Measurements from ENCODE around the gene WEE1. TPM values are rescaled to one million over a fixed set of nuclear protein-coding genes. Genes with fewer than 3 reads are reported as not detected.
A peak's percentile ranks its signal among the peaks of the same experiment; 100 is the strongest.

Gene WEE1
- total RNA-seq (42.8 and 47.0 TPM in 2 replicates), polyA plus RNA-seq (12.4 and 19.2 TPM in 2 replicates), polyA minus RNA-seq (27.2 and 28.9 TPM in 2 replicates), Bru-seq, nascent RNA (percentile 96 among the genes with signal in this experiment), BruChase-seq, experiment 1, labeled RNA remaining after a 6-hour chase (percentile 66 among the genes with signal in this experiment), BruChase-seq, experiment 2, labeled RNA remaining after a 2-hour chase (percentile 90 among the genes with signal in this experiment)
- polyA plus RNA-seq (2011; cell fraction: cytosol; rRNA removed): 17.8 and 19.4 TPM in 2 replicates
- polyA plus RNA-seq (2011; cell fraction: nucleus; rRNA removed): 93.8 and 122 TPM in 2 replicates
- polyA plus RNA-seq (2012): 21.2 and 27.5 TPM in 2 replicates
- 34.8 TPM for polyA minus RNA-seq (2011; cell fraction: cytosol; rRNA and poly(A)+ RNA removed)
- 92.7 and 117 TPM in 2 replicates for polyA minus RNA-seq (2011; cell fraction: nucleus; rRNA and poly(A)+ RNA removed)
- long read RNA-seq, transcript WEE1-202 (11 exons, 2,799 nt): major isoform, 62 of 90 reads
- long read RNA-seq, partial matches to known transcripts: 11 of 90 reads
- long read RNA-seq, other reads (novel, unspliced or antisense): 15 of 90 reads

DNA sequence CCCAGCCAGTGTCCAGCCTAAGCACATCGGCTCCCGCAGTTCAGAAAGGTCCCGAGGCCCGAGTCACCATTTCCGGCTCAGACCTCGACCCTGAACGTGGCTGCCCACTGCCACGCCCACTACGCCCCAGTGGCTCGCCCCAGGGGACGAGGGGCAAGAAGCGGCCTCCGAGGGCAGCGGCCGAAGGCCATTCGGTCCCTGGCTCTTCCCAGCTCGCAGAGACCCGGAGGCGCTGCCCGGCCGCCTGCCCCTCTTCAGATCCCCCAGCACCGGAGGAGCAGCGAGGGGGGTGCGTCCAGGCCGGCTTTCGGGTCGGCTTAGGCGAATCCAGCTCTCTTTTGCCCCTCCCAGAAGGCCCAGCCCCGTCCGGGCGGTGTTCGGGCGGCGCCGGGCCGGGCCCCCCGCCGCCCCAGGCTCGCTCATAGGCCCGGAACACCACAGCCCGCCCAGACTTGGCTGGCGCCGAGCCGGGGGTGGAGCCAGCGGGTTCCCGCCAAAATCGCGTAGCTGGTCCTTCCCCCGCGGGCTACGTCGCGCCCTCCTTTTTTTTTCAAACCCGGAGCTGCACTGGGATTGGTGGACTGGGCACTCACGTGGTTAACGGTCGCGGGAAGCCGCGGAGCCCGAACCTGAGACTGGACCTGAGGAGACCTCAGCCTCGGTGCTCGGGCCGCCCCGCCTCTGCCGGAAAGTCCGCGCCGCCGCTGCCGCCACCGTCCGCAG lies at the start of gene WEE1:
Gene WEE1, plus strand, starts transcription at position 619 of the 723 bp plus-strand sequence. CDS start 264 bp downstream, outside the sequence.
- Histone ChIP-seq H3K4me2 (ENCODE audit: insufficient read depth, low read length) (peak within 1 kb of the TSS; percentile 100), H2AFZ (ENCODE audit: low read depth, low read length) (peak within 1 kb of the TSS; percentile 71), H3K9ac (replicated peaks; ENCODE audit: extremely low read depth, insufficient read depth, low read length) (peak within 1 kb of the TSS; percentile 97), H3K36me3 (ENCODE audit: control insufficient read depth in 2 of 2, extremely low read depth in 1 of 2, insufficient read depth in 2 of 2, low read length in 2 of 2) (peaks cover 0 to 17% of the 10 kb centered on the region in 2 experiments), H3K4me1 (ENCODE audit: control insufficient read depth, extremely low read depth, insufficient read depth, low read length) (peaks cover 34% of the 10 kb centered on the region), H3K27me3 (ENCODE audit: control insufficient read depth in 2 of 2, insufficient read depth in 2 of 2, low read length in 2 of 2) (no peaks in the 10 kb centered on the region), H3K9me3 (replicated peaks; ENCODE audit: control insufficient read depth, insufficient read depth, low read length) (no peaks in the 10 kb centered on the region), H4K20me1 (replicated peaks; ENCODE audit: control insufficient read depth, extremely low read depth, insufficient read depth, low read length) (no peaks in the 10 kb centered on the region), H3K79me2 (ENCODE audit: control insufficient read depth, insufficient read depth, low read length) (peaks cover 45% of the 10 kb centered on the region), H3K4me3 (replicated peaks in 1 of 3; ENCODE audit: insufficient read depth in 1 of 3, low read depth in 1 of 3, low read length in 3 of 3) (peak within 1 kb of the TSS; percentile 56 to 97 (median 63)), H3K9me1 (replicated peaks; ENCODE audit: control insufficient read depth, extremely low read depth, insufficient read depth, low read length) (no peaks in the 10 kb centered on the region), H3K27ac (ENCODE audit: insufficient read depth, low read depth, low read length) (peak within 1 kb of the TSS; percentile 83)
- no TSS peak for BruUV-seq (replicated peaks)
- ChIA-PET POLR2A (interaction anchor here (0.6 to 1.8 kb wide), 5 partner anchors 16 to 731 kb away, joined by 3 to 6 read pairs (median 4); partner anchors contain the start of genes ADM and ZNF143), CTCF (interaction anchor here (0.8 to 6.0 kb wide), 8 partner anchors 10 to 186 kb away, joined by 3 to 62 read pairs (median 8); no protein-coding TSS in a partner anchor)
- peak; percentile 90 for FAIRE-seq
- intact Hi-C loops (cut with micrococcal nuclease) (loop anchor here (1.0 to 10.0 kb wide), 6 partner anchors 38 to 734 kb away; no protein-coding TSS in a partner anchor), dilution Hi-C loops (cut with MboI; ENCODE audit: extremely low pct_ligation_motif_present, low sequenced_read_pairs) (no loop called here)
- peak; percentile 99 for DNase-seq (ENCODE audit: low read depth, low spot score)
- no peak for TF ChIP-seq JUN (IDR thresholded peaks at IDR 0.05; ENCODE audit: borderline replicate concordance, insufficient read depth, insufficient read length, low read depth)
- TF ChIP-seq MYC (IDR thresholded peaks at IDR 0.05; ENCODE audit: low read depth, low read length): no peak
- peak; percentile 32 for TF ChIP-seq FOS (IDR thresholded peaks at IDR 0.05; ENCODE audit: borderline replicate concordance, insufficient read depth, low read length)
- TF ChIP-seq EZH2 (IDR thresholded peaks at IDR 0.05; ENCODE audit: borderline replicate concordance, low read depth, low read length, severe bottlenecking): no peak
- TF ChIP-seq POLR2A (IDR thresholded peaks at IDR 0.05; ENCODE audit: low read depth, low read length): peak; percentile 50
- no peak for TF ChIP-seq GATA2 (IDR thresholded peaks at IDR 0.05; ENCODE audit: insufficient read depth, insufficient read length, low read depth, low read length)
- peak; percentile 49 for TF ChIP-seq MAX (IDR thresholded peaks at IDR 0.05; ENCODE audit: insufficient read depth, insufficient read length)
- no peak for TF ChIP-seq CTCF (IDR thresholded peaks at IDR 0.05; ENCODE audit: extremely low read depth in 1 of 2, insufficient read depth in 1 of 2, low read depth in 1 of 2, low read length in 2 of 2)
- peak; percentile 88 for TF ChIP-seq POLR2AphosphoS5 (IDR thresholded peaks at IDR 0.05; ENCODE audit: insufficient read depth, low read depth, low read length)
